H9 (cell line): ENCODE measurements around the gene STS. TPM values are rescaled to one million over a fixed set of nuclear protein-coding genes. Genes with fewer than 3 reads are reported as not detected.

Experiments
- DNase-seq: peaks from one replicate; pipeline ENCODE4 v3.0.0-alpha.2; 2017
- H2AFZ ChIP-seq: one replicate; pipeline ENCODE4 v1.6.1; 2013; ENCODE audit warnings: mild to moderate bottlenecking, low read length, control low read depth, moderate library complexity
- H2AK5ac ChIP-seq: 2 replicates; pipeline ENCODE4 v1.6.1; 2013; ENCODE audit warnings: low read length, control low read depth, mixed read lengths; ENCODE audit not compliant: insufficient read length
- H2BK120ac ChIP-seq: one replicate; pipeline ENCODE4 v1.6.1; 2013; ENCODE audit warnings: low read depth, mild to moderate bottlenecking, low read length, control low read depth, inconsistent platforms; ENCODE audit not compliant: poor library complexity, severe bottlenecking
- H2BK12ac ChIP-seq: 2 replicates; pipeline ENCODE4 v1.6.1; 2013; ENCODE audit warnings: low read length, control low read depth, mixed read lengths, low read depth; ENCODE audit not compliant: insufficient read length
- H2BK15ac ChIP-seq: 2 replicates; pipeline ENCODE4 v1.6.1; 2013; ENCODE audit warnings: low read depth, low read length, control low read depth
- H2BK20ac ChIP-seq: one replicate; pipeline ENCODE4 v1.6.1; 2013; ENCODE audit warnings: low read depth, mild to moderate bottlenecking, low read length, control low read depth, inconsistent platforms; ENCODE audit not compliant: poor library complexity, severe bottlenecking
- H2BK5ac ChIP-seq: 2 replicates; pipeline ENCODE4 v1.6.1; 2013; ENCODE audit warnings: low read length, control low read depth, mixed read lengths; ENCODE audit not compliant: insufficient read length
- H3K14ac ChIP-seq: 2 replicates; pipeline ENCODE4 v1.6.1; 2013; ENCODE audit warnings: low read length, control low read depth; ENCODE audit not compliant: insufficient read depth
- H3K18ac ChIP-seq: 2 replicates; pipeline ENCODE4 v1.6.1; 2013; ENCODE audit warnings: low read depth, mild to moderate bottlenecking, mixed read lengths, low read length, control low read depth; ENCODE audit not compliant: insufficient read length
- H3K23ac ChIP-seq: 2 replicates; pipeline ENCODE4 v1.6.1; 2013; ENCODE audit warnings: low read length, control low read depth, mixed read lengths, low read depth; ENCODE audit not compliant: insufficient read length
- H3K23me2 ChIP-seq: 2 replicates; pipeline ENCODE4 v1.6.1; 2013; ENCODE audit warnings: low read depth, mild to moderate bottlenecking, mixed read lengths, low read length, control low read depth; ENCODE audit not compliant: insufficient read length, poor library complexity, severe bottlenecking
- H3K27ac ChIP-seq: 2 replicates; pipeline ENCODE4 v1.5.1; 2013; ENCODE audit warnings: low read length, control low read depth, mixed read lengths, low read depth; ENCODE audit not compliant: insufficient read length
- H3K27me3 ChIP-seq: 2 replicates; pipeline ENCODE4 v1.6.1; 2013; ENCODE audit warnings: low read length, control low read depth, inconsistent platforms; ENCODE audit not compliant: insufficient read depth
- H3K4ac ChIP-seq: 2 replicates; pipeline ENCODE4 v1.6.1; 2013; ENCODE audit warnings: low read depth, mild to moderate bottlenecking, control low read depth, inconsistent platforms, low read length, moderate library complexity
- H3K4me1 ChIP-seq: 2 replicates; pipeline ENCODE4 v1.6.1; 2013; ENCODE audit warnings: low read length, control low read depth, inconsistent platforms; ENCODE audit not compliant: insufficient read depth
- H3K4me2 ChIP-seq: 2 replicates; pipeline ENCODE4 v1.6.1; 2013; ENCODE audit warnings: low read length, control low read depth, mixed read lengths; ENCODE audit not compliant: insufficient read length, insufficient read depth
- H3K56ac ChIP-seq: 2 replicates; pipeline ENCODE4 v1.6.1; 2013; ENCODE audit warnings: low read depth, mild to moderate bottlenecking, mixed read lengths, low read length, control low read depth; ENCODE audit not compliant: insufficient read length
- H3K79me1 ChIP-seq: 2 replicates; pipeline ENCODE4 v1.6.1; 2013; ENCODE audit warnings: low read depth, mild to moderate bottlenecking, moderate library complexity, low read length, control low read depth, inconsistent platforms; ENCODE audit not compliant: insufficient read depth, poor library complexity, severe bottlenecking
- H3K79me2 ChIP-seq: 2 replicates; pipeline ENCODE4 v1.6.1; 2013; ENCODE audit warnings: low read length, control low read depth, inconsistent platforms; ENCODE audit not compliant: insufficient read depth
- H3K9ac ChIP-seq: 2 replicates; pipeline ENCODE4 v1.6.1; 2013; ENCODE audit warnings: low read length, control low read depth, mixed read lengths; ENCODE audit not compliant: insufficient read length; ENCODE audit errors: extremely low read depth
- H3K9me3 ChIP-seq: one replicate; pipeline ENCODE4 v1.6.1; 2013; ENCODE audit warnings: low read depth, low read length, inconsistent platforms; ENCODE audit not compliant: control insufficient read depth
- H3T11ph ChIP-seq: one replicate; pipeline ENCODE4 v1.6.1; 2013; ENCODE audit warnings: mild to moderate bottlenecking, low read length, control low read depth, inconsistent platforms
- H4K20me1 ChIP-seq: one replicate; pipeline ENCODE4 v1.6.1; 2013; ENCODE audit not compliant: control insufficient read depth, insufficient read length, insufficient read depth
- H4K5ac ChIP-seq: 2 replicates; pipeline ENCODE4 v1.6.1; 2013; ENCODE audit warnings: low read depth, mild to moderate bottlenecking, mixed read lengths, low read length, control low read depth; ENCODE audit not compliant: insufficient read length
- H4K8ac ChIP-seq: replicated peaks from 2 replicates; pipeline ENCODE4 v1.6.1; 2013; ENCODE audit warnings: low read length, control low read depth, mixed read lengths, low read depth; ENCODE audit not compliant: insufficient read length
- H4K91ac ChIP-seq: 2 replicates; pipeline ENCODE4 v1.6.1; 2013; ENCODE audit warnings: low read depth, mild to moderate bottlenecking, moderate library complexity, mixed read lengths, low read length, control low read depth; ENCODE audit not compliant: insufficient read length
- H3K27ac Mint-ChIP-seq, 3 experiments: 2 replicates in 2 of 3; 3 replicates in 1 of 3; pipeline ENCODE4 v1.8.0; 2020 to 2021; ENCODE audit warnings: mixed read lengths in 3 of 3, mild to moderate bottlenecking in 1 of 3, moderate library complexity in 1 of 3
- H3K27me3 Mint-ChIP-seq: 2 replicates; pipeline ENCODE4 v1.8.0; 2021; ENCODE audit warnings: low read depth, mild to moderate bottlenecking, moderate library complexity, mixed read lengths
- H3K36me3 Mint-ChIP-seq, 3 experiments: 2 replicates in 2 of 3; 3 replicates in 1 of 3; pipeline ENCODE4 v1.8.0; 2020 to 2021; ENCODE audit warnings: low read depth in 3 of 3, mixed read lengths in 3 of 3; ENCODE audit not compliant: insufficient read depth in 1 of 3
- H3K4me1 Mint-ChIP-seq, 2 experiments: 2 replicates each; pipeline ENCODE4 v1.8.0; 2020; ENCODE audit warnings: mixed read lengths in 2 of 2
- H3K4me3 Mint-ChIP-seq, 2 experiments: 2 replicates in 1 of 2; 3 replicates in 1 of 2; pipeline ENCODE4 v1.8.0; 2020 to 2021; ENCODE audit warnings: mild to moderate bottlenecking in 2 of 2, mixed read lengths in 2 of 2, moderate library complexity in 1 of 2
- H3K9me3 Mint-ChIP-seq, 2 experiments: 2 replicates in 1 of 2; 3 replicates in 1 of 2; pipeline ENCODE4 v1.8.0; 2020; ENCODE audit warnings: mild to moderate bottlenecking in 2 of 2, mixed read lengths in 2 of 2, moderate library complexity in 1 of 2
- WGBS: extraction: QIAGEN DNeasy Blood & Tissue Kit; methylation state at CpG from one replicate; pipeline ENCODE4 v1.1.7; 2013; ENCODE audit warnings: missing lambda C conversion rate, low lambda C conversion rate, mixed read lengths; ENCODE audit not compliant: insufficient read length; ENCODE audit errors: extremely low coverage; 5-methylcytosine and 5-hydroxymethylcytosine counted together
- total RNA-seq: library from RNA; stranded (reverse); gene quantifications from 2 replicates; pipeline ENCODE4 v1.2.1, GENCODE V29; 2021
- TF ChIP-seq, protein P1 (sequence below): fragments of 200-600 bp; sonication (generic); conservative IDR thresholded peaks from 3 replicates; pipeline ENCODE4 v1.8.0; 2021; ENCODE audit warnings: antibody characterized with exemption, mild to moderate bottlenecking

STS gene
- total RNA-seq, 1 experiment from 2014 or later: 3.6 TPM

- Histone ChIP-seq H4K20me1 (no peaks in the 10 kb centered on the region), H2BK120ac (no peak overlapping the region), H2AFZ (no peak overlapping the region), H2BK20ac (no peak overlapping the region), H3K79me1 (no peaks in the 10 kb centered on the region), H2BK12ac (no peak overlapping the region), H3K4me2 (no peak overlapping the region), H3K9me3 (no peaks in the 10 kb centered on the region), H3K18ac (no peak overlapping the region), H3K27me3 (no peaks in the 10 kb centered on the region), H3K4me1 (peaks cover 8% of the 10 kb centered on the region; the same call in 1 of the 2 replicates), H4K91ac (no peak overlapping the region), H4K5ac (no peak overlapping the region), H3K23ac (no peak overlapping the region), H3K56ac (no peak overlapping the region), H3K79me2 (no peaks in the 10 kb centered on the region), H3K9ac (no peak overlapping the region), H2BK15ac (no peak overlapping the region), H3T11ph (no peak overlapping the region), H3K27ac (no peak overlapping the region), H3K23me2 (no peaks in the 10 kb centered on the region), H2BK5ac (no peak overlapping the region), H2AK5ac (peak overlapping the region; percentile 51), H3K4ac (no peak overlapping the region), H4K8ac (no peak overlapping the region), H3K14ac (no peak overlapping the region)
- Mint-ChIP-seq H3K27ac (peak overlapping the region; percentile 73 to 82 (median 73); a peak in 5 of 7 replicates), H3K4me1 (peaks cover 21 to 22% of the 10 kb centered on the region in 2 experiments), H3K36me3 (peaks cover 0 to 9% (median 0%) of the 10 kb centered on the region in 3 experiments; a peak in 4 of 7 replicates), H3K9me3 (no peaks in the 10 kb centered on the region), H3K4me3 (no peak overlapping the region), H3K27me3 (no peaks in the 10 kb centered on the region)
- DNase-seq: no peak
- no CpG with 5 or more reads among the region's 8 CpGs for WGBS
- TF ChIP-seq, protein P1, sequence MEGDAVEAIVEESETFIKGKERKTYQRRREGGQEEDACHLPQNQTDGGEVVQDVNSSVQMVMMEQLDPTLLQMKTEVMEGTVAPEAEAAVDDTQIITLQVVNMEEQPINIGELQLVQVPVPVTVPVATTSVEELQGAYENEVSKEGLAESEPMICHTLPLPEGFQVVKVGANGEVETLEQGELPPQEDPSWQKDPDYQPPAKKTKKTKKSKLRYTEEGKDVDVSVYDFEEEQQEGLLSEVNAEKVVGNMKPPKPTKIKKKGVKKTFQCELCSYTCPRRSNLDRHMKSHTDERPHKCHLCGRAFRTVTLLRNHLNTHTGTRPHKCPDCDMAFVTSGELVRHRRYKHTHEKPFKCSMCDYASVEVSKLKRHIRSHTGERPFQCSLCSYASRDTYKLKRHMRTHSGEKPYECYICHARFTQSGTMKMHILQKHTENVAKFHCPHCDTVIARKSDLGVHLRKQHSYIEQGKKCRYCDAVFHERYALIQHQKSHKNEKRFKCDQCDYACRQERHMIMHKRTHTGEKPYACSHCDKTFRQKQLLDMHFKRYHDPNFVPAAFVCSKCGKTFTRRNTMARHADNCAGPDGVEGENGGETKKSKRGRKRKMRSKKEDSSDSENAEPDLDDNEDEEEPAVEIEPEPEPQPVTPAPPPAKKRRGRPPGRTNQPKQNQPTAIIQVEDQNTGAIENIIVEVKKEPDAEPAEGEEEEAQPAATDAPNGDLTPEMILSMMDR: no peak
These were observed 14.5 kb upstream of the STS start for GRCh38 chrX:7133050-7133440.
